Neural progenitor cell (in vitro differentiated cells): ENCODE data around the gene SNIP1.
"Not testable (repeated sequence)": the region's sequence is repeated elsewhere in the genome, so short reads cannot be mapped to it uniquely, and the experiment has no call there.

Experiments
- CTCF ChIP-seq: fragments of 200-600 bp; sonication (generic); IDR thresholded peaks from 2 replicates; pipeline ENCODE4 v1.5.1; 2017; ENCODE audit warnings: antibody characterized with exemption, mild to moderate bottlenecking
- EZH2 ChIP-seq: fragments of 200-600 bp; sonication (generic); IDR thresholded peaks from 2 replicates; pipeline ENCODE4 v1.6.1; 2017; ENCODE audit warnings: antibody characterized with exemption, mild to moderate bottlenecking, moderate library complexity

GRCh38 chr1:37584544-37584943 is 30.5 kb upstream of the SNIP1 start:
- not testable (repeated sequence) for TF ChIP-seq CTCF, EZH2
